Neural progenitor cell (in vitro differentiated cells): ENCODE measurements around the gene CEP57.

Experiments used
- EZH2phosphoT487 ChIP-seq: fragments of 200-600 bp; sonication (generic); IDR thresholded peaks from 2 replicates; pipeline ENCODE4 v1.6.1; 2017; ENCODE audit warnings: antibody characterized with exemption
- TF ChIP-seq, protein P1 (sequence below): fragments of 200-600 bp; sonication (generic); IDR thresholded peaks from 2 replicates; pipeline ENCODE4 v1.5.1; 2017; ENCODE audit warnings: antibody characterized with exemption, mild to moderate bottlenecking

DNA sequence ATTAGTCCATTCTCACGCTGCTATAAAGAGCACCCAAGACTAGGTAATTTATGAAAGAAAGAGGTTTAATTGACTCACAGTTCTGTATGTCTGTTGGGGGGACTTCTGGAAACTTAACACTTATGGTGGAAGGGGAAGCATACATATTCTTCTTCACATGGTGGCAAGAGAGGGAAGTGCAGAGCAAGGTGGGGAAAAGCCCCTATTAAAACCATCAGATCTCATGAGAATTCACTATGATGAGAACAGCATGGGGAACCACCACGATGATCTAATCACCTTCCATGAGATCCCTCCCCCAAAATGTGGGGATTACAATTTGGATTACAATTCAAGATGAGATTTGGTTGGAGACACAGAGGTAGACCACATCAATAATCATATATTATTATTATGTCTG lies 25.7 kb downstream of the CEP57 start:
- TF ChIP-seq, protein P1, sequence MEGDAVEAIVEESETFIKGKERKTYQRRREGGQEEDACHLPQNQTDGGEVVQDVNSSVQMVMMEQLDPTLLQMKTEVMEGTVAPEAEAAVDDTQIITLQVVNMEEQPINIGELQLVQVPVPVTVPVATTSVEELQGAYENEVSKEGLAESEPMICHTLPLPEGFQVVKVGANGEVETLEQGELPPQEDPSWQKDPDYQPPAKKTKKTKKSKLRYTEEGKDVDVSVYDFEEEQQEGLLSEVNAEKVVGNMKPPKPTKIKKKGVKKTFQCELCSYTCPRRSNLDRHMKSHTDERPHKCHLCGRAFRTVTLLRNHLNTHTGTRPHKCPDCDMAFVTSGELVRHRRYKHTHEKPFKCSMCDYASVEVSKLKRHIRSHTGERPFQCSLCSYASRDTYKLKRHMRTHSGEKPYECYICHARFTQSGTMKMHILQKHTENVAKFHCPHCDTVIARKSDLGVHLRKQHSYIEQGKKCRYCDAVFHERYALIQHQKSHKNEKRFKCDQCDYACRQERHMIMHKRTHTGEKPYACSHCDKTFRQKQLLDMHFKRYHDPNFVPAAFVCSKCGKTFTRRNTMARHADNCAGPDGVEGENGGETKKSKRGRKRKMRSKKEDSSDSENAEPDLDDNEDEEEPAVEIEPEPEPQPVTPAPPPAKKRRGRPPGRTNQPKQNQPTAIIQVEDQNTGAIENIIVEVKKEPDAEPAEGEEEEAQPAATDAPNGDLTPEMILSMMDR = no peak
- no peak for TF ChIP-seq EZH2phosphoT487
